Thyroid gland (tissue), 4 donors: Measurements from ENCODE around the gene TOM1. TPM values are rescaled to one million over a fixed set of nuclear protein-coding genes. Genes with fewer than 3 reads are reported as not detected.

Experiments
- DNase-seq, 2 donors: peaks; one replicate each; pipeline ENCODE4 v3.0.0-alpha.2; 2019
- H3K27ac ChIP-seq, 3 donors: fragments of 200-600 bp; sonication (generic); 1 replicate in 2 of 3; 2 replicates in 1 of 3; pipeline ENCODE4 v1.5.1; 2016 to 2019; ENCODE audit warnings: mild to moderate bottlenecking in 1 of 3, moderate library complexity in 1 of 3
- H3K27me3 ChIP-seq: fragments of 200-600 bp; sonication (generic); one replicate; pipeline ENCODE4 v1.5.1; 2019
- H3K36me3 ChIP-seq, 2 donors: fragments of 200-600 bp; sonication (generic); one replicate each; pipeline ENCODE4 v1.5.1; 2016 to 2019
- H3K4me1 ChIP-seq, 2 donors: fragments of 200-600 bp; sonication (generic); one replicate each; pipeline ENCODE4 v1.5.1; 2017 to 2019
- H3K4me3 ChIP-seq, 3 donors: fragments of 200-600 bp; sonication (generic); replicated peaks in 1 of 3; 1 replicate in 2 of 3; 2 replicates in 1 of 3; pipeline ENCODE4 v1.5.1; 2016; ENCODE audit warnings: mild to moderate bottlenecking in 1 of 3
- H3K9me3 ChIP-seq: fragments of 200-600 bp; sonication (generic); one replicate; pipeline ENCODE4 v1.5.1; 2017
- CTCF ChIP-seq, 6 experiments: fragments of 200-600 bp in 3 of 6; fragments of 450-650 bp in 3 of 6; sonication (generic) in 3 of 6; IDR thresholded peaks; one replicate each; pipeline ENCODE4 v1.5.1; 2016 to 2019; ENCODE audit warnings: antibody characterized with exemption in 6 of 6, mild to moderate bottlenecking in 2 of 6, inconsistent platforms in 1 of 6, moderate library complexity in 1 of 6
- POLR2A ChIP-seq, 2 donors: fragments of 450-650 bp; IDR thresholded peaks; one replicate each; pipeline ENCODE4 v1.6.1; 2017; ENCODE audit warnings: antibody characterized with exemption in 2 of 2, mild to moderate bottlenecking in 2 of 2, moderate library complexity in 1 of 2
- WGBS, 2 donors: methylation state at CpG; one replicate each; pipeline ENCODE4 v1.1.5; 2017; 5-methylcytosine and 5-hydroxymethylcytosine counted together
- intact Hi-C: fragments of 100-400 bp; cut with DNase I; formaldehyde crosslinking; loops from one replicate; pipeline ENCODE4 v1.15.1; 2023
- total RNA-seq, 4 donors: library from RNA; depleted of rRNA; stranded (reverse); fragments of >200 nt; gene quantifications; one replicate each; pipeline ENCODE4 v1.2.3, GENCODE V29; 2016

The TOM1 gene
- total RNA-seq, 4 donors from 2014 or later = 60.5 to 87.1 (median 79.9) TPM

GRCh38 chr22:35317680-35318290 is 18.1 kb downstream of the TOM1 start:
- 79 to 89% methylated on average over 9 to 12 of the region's 12 CpGs for WGBS, 2 donors

GRCh38 chr22:35318346-35319215 is 18.9 kb downstream of the TOM1 start:
- Histone ChIP-seq H3K36me3 (peaks cover 24 to 35% of the 10 kb centered on the region in 2 donors), H3K4me1 (peaks cover 14 to 28% of the 10 kb centered on the region in 2 donors), H3K4me3 (no peak overlapping the region), H3K27me3 (no peaks in the 10 kb centered on the region), H3K9me3 (no peaks in the 10 kb centered on the region), H3K27ac (no peak overlapping the region)
- no peak for TF ChIP-seq CTCF (IDR thresholded peaks at IDR 0.05)
- no peak for TF ChIP-seq POLR2A (IDR thresholded peaks at IDR 0.05)
- 93% methylated on average over 24 of the region's 24 CpGs for WGBS, 2 donors
- no peak for DNase-seq
- intact Hi-C loops = no loop called here

More at GRCh38 chr22:35317680-35318290, 18.1 kb downstream of the TOM1 start:
- TF ChIP-seq CTCF (IDR thresholded peaks at IDR 0.05) (no peak), POLR2A (IDR thresholded peaks at IDR 0.05) (no peak)
- H3K27me3 ChIP-seq = no peaks in the 10 kb centered on the region
- peaks cover 22 to 36% of the 10 kb centered on the region in 2 donors for H3K4me1 ChIP-seq
- H3K36me3 ChIP-seq = peaks cover 17 to 30% of the 10 kb centered on the region in 2 donors
- no peak for DNase-seq
- no peak overlapping the region for H3K27ac ChIP-seq
- H3K9me3 ChIP-seq = no peaks in the 10 kb centered on the region
- no peak overlapping the region for H3K4me3 ChIP-seq
- intact Hi-C loops = no loop called here

GRCh38 chr22:35319244-35319985 is 19.7 kb downstream of the TOM1 start:
- WGBS, 2 donors = 90% methylated on average over 18 of the region's 18 CpGs
- Histone ChIP-seq H3K4me3 (no peak overlapping the region), H3K27me3 (no peaks in the 10 kb centered on the region), H3K36me3 (peaks cover 30 to 40% of the 10 kb centered on the region in 2 donors), H3K27ac (no peak overlapping the region), H3K9me3 (no peaks in the 10 kb centered on the region), H3K4me1 (peaks cover 7 to 20% of the 10 kb centered on the region in 2 donors)
- DNase-seq = no peak
- TF ChIP-seq CTCF (IDR thresholded peaks at IDR 0.05) (no peak), POLR2A (IDR thresholded peaks at IDR 0.05) (no peak)
- intact Hi-C loops = no loop called here

GRCh38 chr22:35322126-35322525 is 22.4 kb downstream of the TOM1 start:
- TF ChIP-seq CTCF (IDR thresholded peaks at IDR 0.05) = no peak
- Histone ChIP-seq H3K27ac (no peak overlapping the region), H3K9me3 (no peaks in the 10 kb centered on the region), H3K27me3 (no peaks in the 10 kb centered on the region), H3K4me3 (no peak overlapping the region), H3K4me1 (no peaks in the 10 kb centered on the region), H3K36me3 (peaks cover 54 to 61% of the 10 kb centered on the region in 2 donors)
- intact Hi-C loops = no loop called here
- 92 to 96% methylated on average over 7 to 10 of the region's 10 CpGs for WGBS, 2 donors
- no peak for DNase-seq
